SK-N-MC (cell line): ENCODE results near the gene DPY19L1.
"Not testable (repeated sequence)": the region's sequence is repeated elsewhere in the genome, so short reads cannot be mapped to it uniquely, and the experiment has no call there.

Experiments
- DNase-seq: peaks from one replicate; pipeline ENCODE4 v3.0.0-alpha.2; 2011; ENCODE audit warnings: low read depth, low spot score
- H3K27ac ChIP-seq: fragments of 200-600 bp; sonication (generic); 2 replicates; pipeline ENCODE4 v1.5.1; 2016; ENCODE audit warnings: mixed run types
- H3K36me3 ChIP-seq: fragments of 200-600 bp; sonication (generic); 2 replicates; pipeline ENCODE4 v1.6.1; 2017; ENCODE audit warnings: antibody characterized with exemption, low read length, mixed read lengths; ENCODE audit not compliant: insufficient read depth
- H3K4me3 ChIP-seq: fragments of 200-600 bp; sonication (generic); 2 replicates; pipeline ENCODE4 v1.5.1; 2016
- H3K9ac ChIP-seq: fragments of 200-600 bp; sonication (generic); 2 replicates; pipeline ENCODE4 v1.8.0; 2017; ENCODE audit warnings: mixed run types, mixed read lengths; ENCODE audit not compliant: insufficient read length
- H3K9me3 ChIP-seq: fragments of 200-600 bp; sonication (generic); 2 replicates; pipeline ENCODE4 v1.6.1; 2017; ENCODE audit warnings: low read depth, mild to moderate bottlenecking, antibody characterized with exemption, low read length, moderate library complexity, mixed read lengths
- EZH2 ChIP-seq: fragments of 200-600 bp; sonication (generic); IDR thresholded peaks from one replicate; pipeline ENCODE4 v1.6.1; 2017; ENCODE audit warnings: antibody characterized with exemption
- FOXP2 ChIP-seq: optimal IDR thresholded peaks from 2 replicates; pipeline ENCODE3; 2011; ENCODE audit warnings: mild to moderate bottlenecking, moderate library complexity; ENCODE audit not compliant: insufficient read depth; ENCODE audit errors: extremely low read length, control extremely low read depth
- POLR2AphosphoS5 ChIP-seq: IDR thresholded peaks from 2 replicates; pipeline ENCODE4 v1.6.1; 2012; ENCODE audit warnings: mild to moderate bottlenecking, low read depth, low read length, borderline replicate concordance

DPY19L1 gene

GRCh38 chr7:34958021-34958420, 79.3 kb downstream of the DPY19L1 start:
- H3K9me3 ChIP-seq: no peaks in the 10 kb centered on the region
- H3K4me3 ChIP-seq: no peak overlapping the region
- no peak overlapping the region for H3K9ac ChIP-seq
- H3K27ac ChIP-seq: no peak overlapping the region
- DNase-seq: no peak
- H3K36me3 ChIP-seq: no peaks in the 10 kb centered on the region
- TF ChIP-seq EZH2 (no peak), POLR2AphosphoS5 (no peak), FOXP2 (no peak)

- DNase-seq: no peak
- TF ChIP-seq POLR2AphosphoS5 (no peak), EZH2 (no peak), FOXP2 (no peak)
- Histone ChIP-seq H3K9me3 (no peaks in the 10 kb centered on the region), H3K36me3 (no peaks in the 10 kb centered on the region), H3K27ac (no peak overlapping the region), H3K4me3 (no peak overlapping the region), H3K9ac (no peak overlapping the region)
Observed at GRCh38 chr7:34952822-34953221, 84.5 kb downstream of the DPY19L1 start.

- no peaks in the 10 kb centered on the region for H3K9me3 ChIP-seq
- no peak overlapping the region for H3K27ac ChIP-seq
- H3K9ac ChIP-seq: no peak overlapping the region
- no peak for TF ChIP-seq FOXP2
- TF ChIP-seq EZH2: no peak
- TF ChIP-seq POLR2AphosphoS5: no peak
- DNase-seq: no peak
- H3K4me3 ChIP-seq: no peak overlapping the region
- no peaks in the 10 kb centered on the region for H3K36me3 ChIP-seq
Observed at GRCh38 chr7:34949361-34949760, 87.9 kb downstream of the DPY19L1 start.

- not testable (repeated sequence) for DNase-seq, H3K36me3 ChIP-seq, H3K9me3 ChIP-seq
Observed at GRCh38 chr7:34947427-34947826, 89.9 kb downstream of the DPY19L1 start.

GRCh38 chr7:34946486-34946885, 90.8 kb downstream of the DPY19L1 start:
- TF ChIP-seq POLR2AphosphoS5 (no peak), EZH2 (no peak), FOXP2 (no peak)
- Histone ChIP-seq H3K9me3 (no peaks in the 10 kb centered on the region), H3K27ac (no peak overlapping the region), H3K9ac (no peak overlapping the region), H3K36me3 (no peaks in the 10 kb centered on the region), H3K4me3 (no peak overlapping the region)
- DNase-seq: no peak

More at GRCh38 chr7:34947427-34947826, 89.9 kb downstream of the DPY19L1 start:
- not testable (repeated sequence) for H3K4me3 ChIP-seq, H3K9ac ChIP-seq, H3K27ac ChIP-seq

- not testable (repeated sequence) for H3K36me3 ChIP-seq, H3K9me3 ChIP-seq, H3K27ac ChIP-seq, H3K4me3 ChIP-seq, H3K9ac ChIP-seq, DNase-seq
Observed at GRCh38 chr7:34945894-34946477, 91.3 kb downstream of the DPY19L1 start.

- Histone ChIP-seq H3K27ac (no peak overlapping the region), H3K36me3 (peaks cover 8% of the 10 kb centered on the region; the same call in 1 of the 2 replicates), H3K9ac (no peak overlapping the region), H3K9me3 (no peaks in the 10 kb centered on the region), H3K4me3 (no peak overlapping the region)
- TF ChIP-seq FOXP2 (no peak), EZH2 (no peak), POLR2AphosphoS5 (no peak)
- no peak for DNase-seq
Observed at GRCh38 chr7:34939175-34939574, 98.1 kb downstream of the DPY19L1 start.

- not testable (repeated sequence) for H3K9ac ChIP-seq, H3K27ac ChIP-seq, DNase-seq, H3K4me3 ChIP-seq, H3K36me3 ChIP-seq, H3K9me3 ChIP-seq
Observed at GRCh38 chr7:34935735-34936165, 101.5 kb downstream of the DPY19L1 start.

GRCh38 chr7:34931739-34932138, 105.5 kb downstream of the DPY19L1 start:
- TF ChIP-seq POLR2AphosphoS5: no peak
- no peak for TF ChIP-seq FOXP2
- TF ChIP-seq EZH2: no peak
- Histone ChIP-seq H3K4me3 (no peak overlapping the region), H3K9ac (no peak overlapping the region), H3K27ac (no peak overlapping the region), H3K36me3 (no peaks in the 10 kb centered on the region), H3K9me3 (no peaks in the 10 kb centered on the region)
- no peak for DNase-seq

GRCh38 chr7:34929783-34930182, 107.5 kb downstream of the DPY19L1 start:
- H3K9ac ChIP-seq, H3K27ac ChIP-seq, H3K4me3 ChIP-seq, H3K36me3 ChIP-seq, H3K9me3 ChIP-seq, DNase-seq: not testable (repeated sequence)
